Activated CD4-positive, alpha-beta memory T cell treated with anti-CD3 and anti-CD28 coated beads for 36 hours (primary cell): Measurements from ENCODE around the gene DEDD2. TPM values are rescaled to one million over a fixed set of nuclear protein-coding genes. Genes with fewer than 3 reads are reported as not detected.
A peak's percentile ranks its signal among the peaks of the same experiment; 100 is the strongest.

ENCODE experiments used
- CTCF ChIA-PET: fragments of 350-600 bp; sonication (Branson Sonifier 250); formaldehyde crosslinking; loops from one replicate; lab custom pipeline; 2021; ENCODE audit warnings: antibody characterized with exemption, inconsistent platforms; lab: Charles Lee
- POLR2A ChIA-PET: fragments of 350-600 bp; sonication (Branson Sonifier 250); formaldehyde crosslinking; loops from one replicate; lab custom pipeline; 2021; ENCODE audit warnings: antibody characterized with exemption; lab: Charles Lee
- DNase-seq: peaks from one replicate; pipeline ENCODE4 v3.0.0-alpha.2; 2020
- H3K27ac Mint-ChIP-seq: one replicate; pipeline ENCODE4 v1.8.0; 2021; ENCODE audit warnings: mixed read lengths
- H3K27me3 Mint-ChIP-seq: one replicate; pipeline ENCODE4 v1.8.0; 2021; ENCODE audit warnings: mixed read lengths
- H3K36me3 Mint-ChIP-seq: one replicate; pipeline ENCODE4 v1.8.0; 2021; ENCODE audit warnings: mixed read lengths
- H3K4me1 Mint-ChIP-seq: one replicate; pipeline ENCODE4 v1.8.0; 2021; ENCODE audit warnings: low read depth, mixed read lengths
- H3K4me3 Mint-ChIP-seq: one replicate; pipeline ENCODE4 v1.8.0; 2021; ENCODE audit warnings: mild to moderate bottlenecking, mixed read lengths
- H3K9me3 Mint-ChIP-seq: one replicate; pipeline ENCODE4 v1.8.0; 2021; ENCODE audit warnings: mixed read lengths
- intact Hi-C: fragments of 100-400 bp; cut with micrococcal nuclease; formaldehyde crosslinking; loops from one replicate; pipeline ENCODE4 v1.15.1; 2023
- total RNA-seq, 2 experiments: library from RNA; stranded (reverse); gene quantifications; one replicate each; pipeline ENCODE4 v1.2.3, GENCODE V29; 2021

Gene DEDD2
- total RNA-seq, 2 experiments from 2014 or later, result 31.3 to 33.4 TPM

DNA sequence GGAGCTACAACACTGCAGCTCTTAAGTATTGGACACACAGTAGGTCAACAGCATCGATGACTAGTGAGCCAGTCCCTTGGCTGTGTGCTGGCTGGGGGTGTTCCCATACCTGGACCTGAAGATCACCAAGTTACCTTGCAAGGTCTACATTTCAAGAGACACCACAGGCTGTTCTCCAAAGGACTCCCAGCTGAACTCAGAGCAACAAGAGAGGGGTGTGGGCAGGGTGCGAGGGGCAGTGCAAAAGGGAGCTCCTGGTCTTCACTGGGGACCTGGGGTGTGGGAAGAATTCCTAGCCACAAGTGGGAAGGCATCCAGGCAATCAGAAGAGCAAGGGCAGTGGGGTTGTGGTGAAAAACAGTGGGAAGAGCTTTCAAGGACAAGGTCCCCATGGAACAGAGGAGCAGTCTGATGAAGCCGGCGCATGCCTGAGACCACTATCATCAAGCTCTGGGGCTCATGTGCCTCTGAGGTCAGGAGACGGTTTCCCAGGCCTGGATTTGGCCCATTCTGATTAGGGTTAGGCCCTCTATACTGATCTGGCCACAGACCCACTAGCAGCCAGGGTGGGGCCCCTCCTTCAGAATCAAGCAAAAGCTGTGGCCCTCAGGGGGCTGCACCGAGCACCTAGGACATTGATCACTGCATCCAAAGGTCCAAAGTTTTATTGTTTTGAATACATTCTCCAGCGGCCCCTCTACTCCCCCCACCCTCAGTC lies 29.6 kb upstream of the DEDD2 start:
- peak overlapping the region; percentile 4 for H3K27ac Mint-ChIP-seq
- CTCF ChIA-PET, result interaction anchor here (0.9 to 8.8 kb wide), 4 partner anchors 30 to 139 kb away, joined by 3 to 107 read pairs (median 4); no protein-coding TSS in a partner anchor

DNA sequence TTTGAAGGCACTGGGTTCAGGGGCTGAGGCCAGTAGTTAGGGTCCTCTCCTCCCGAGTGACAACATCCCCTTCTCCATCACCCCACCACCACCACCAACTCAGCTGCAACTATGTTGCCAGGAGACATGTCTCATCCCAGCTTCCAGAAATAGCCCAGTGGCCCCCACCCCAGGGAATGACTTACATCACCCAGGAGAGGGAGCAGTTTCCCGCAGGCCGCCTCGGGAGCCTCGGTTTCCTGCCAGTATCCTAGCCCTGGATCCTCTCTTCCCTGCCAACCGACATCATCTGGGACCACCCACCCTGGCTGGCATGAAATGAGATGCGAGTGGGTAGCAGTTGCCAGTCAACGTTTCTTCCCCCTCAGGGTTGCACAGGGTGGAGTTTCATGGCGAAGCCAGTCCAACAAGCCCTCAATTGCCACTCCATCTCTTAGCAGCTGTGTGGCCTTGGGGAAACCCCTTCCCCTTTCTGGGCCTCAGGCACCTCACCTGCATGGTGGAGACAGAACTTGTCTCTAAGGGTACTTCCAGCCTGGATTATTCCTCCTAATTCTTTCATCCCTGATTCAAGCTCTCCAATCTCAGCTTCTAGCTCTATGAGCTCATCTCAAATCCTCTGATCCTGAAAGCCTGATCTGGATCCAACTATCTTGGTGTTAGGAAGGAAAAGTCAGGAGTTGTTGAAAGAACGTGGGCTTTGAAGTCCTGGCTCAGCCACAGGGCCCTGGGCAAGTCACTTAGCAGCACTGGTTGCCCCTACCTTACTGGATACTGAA lies 28.9 kb upstream of the DEDD2 start:
- Mint-ChIP-seq H3K9me3 (no peaks in the 10 kb centered on the region), H3K36me3 (peaks cover 2% of the 10 kb centered on the region), H3K4me3 (no peak overlapping the region), H3K27me3 (no peaks in the 10 kb centered on the region), H3K27ac (no peak overlapping the region), H3K4me1 (peaks cover 36% of the 10 kb centered on the region)
- intact Hi-C loops, result no loop called here
- ChIA-PET CTCF (interaction anchor here (0.6 to 8.8 kb wide), 6 partner anchors 31 to 372 kb away, joined by 3 to 107 read pairs (median 4); no protein-coding TSS in a partner anchor), POLR2A (interaction anchor here (1.1 to 1.7 kb wide), 4 partner anchors 16 to 32 kb away, joined by 3 to 7 read pairs (median 3); no protein-coding TSS in a partner anchor)
- DNase-seq, result no peak

More for the DNA sequence above, 29.6 kb upstream of the DEDD2 start:
- no peak for DNase-seq
- Mint-ChIP-seq H3K27me3 (no peaks in the 10 kb centered on the region), H3K4me3 (no peak overlapping the region), H3K36me3 (peaks cover 4% of the 10 kb centered on the region), H3K4me1 (peaks cover 40% of the 10 kb centered on the region), H3K9me3 (no peaks in the 10 kb centered on the region)
- intact Hi-C loops, result no loop called here
- POLR2A ChIA-PET, result interaction anchor here (1.2 to 1.7 kb wide), 3 partner anchors 17 to 31 kb away, joined by 3 to 7 read pairs (median 3); no protein-coding TSS in a partner anchor

GRCh38 chr19:42245231-42245630 lies 27.8 kb upstream of the DEDD2 start:
- Mint-ChIP-seq H3K9me3 (no peaks in the 10 kb centered on the region), H3K4me3 (peak overlapping the region; percentile 92), H3K4me1 (peaks cover 37% of the 10 kb centered on the region), H3K27ac (peak overlapping the region; percentile 94), H3K27me3 (no peaks in the 10 kb centered on the region), H3K36me3 (peaks cover 2% of the 10 kb centered on the region)
- intact Hi-C loops, result no loop called here
- no peak for DNase-seq
- CTCF ChIA-PET, result interaction anchor here (0.8 to 8.8 kb wide), 7 partner anchors 25 to 113 kb away, joined by 3 to 107 read pairs (median 5); partner anchors contain the start of genes CIC, POU2F2 and ZNF526
- POLR2A ChIA-PET, result interaction anchor here (1.1 to 2.2 kb wide), 3 partner anchors 25 to 37 kb away, joined by 3 to 7 read pairs (median 3); no protein-coding TSS in a partner anchor

- H3K27me3 Mint-ChIP-seq, result no peaks in the 10 kb centered on the region
- peak overlapping the region; percentile 92 for H3K4me3 Mint-ChIP-seq
- H3K36me3 Mint-ChIP-seq, result peaks cover 6% of the 10 kb centered on the region
- H3K9me3 Mint-ChIP-seq, result no peaks in the 10 kb centered on the region
- DNase-seq, result peak; percentile 96
- peaks cover 42% of the 10 kb centered on the region for H3K4me1 Mint-ChIP-seq
- ChIA-PET POLR2A (interaction anchor here (1.1 to 2.2 kb wide), 3 partner anchors 10 to 38 kb away, joined by 3 to 7 read pairs (median 4); no protein-coding TSS in a partner anchor), CTCF (interaction anchor here (0.9 to 8.8 kb wide), 5 partner anchors 25 to 52 kb away, joined by 5 to 107 read pairs (median 6); partner anchors contain the start of genes CIC and ZNF526)
- intact Hi-C loops, result loop anchor here (1.0 kb wide), 3 partner anchors 11 to 81 kb away; partner anchors contain the start of genes ERF and MEGF8
- peak overlapping the region; percentile 94 for H3K27ac Mint-ChIP-seq
These were observed 27.1 kb upstream of the DEDD2 start for GRCh38 chr19:42244347-42245220.

GRCh38 chr19:42242512-42243409 lies 25.3 kb upstream of the DEDD2 start, which contains the start of gene GSK3A:
Gene GSK3A (minus strand): TSS chr19:42242602. CDS start chr19:42242465, 137 bp downstream.
- Mint-ChIP-seq H3K27me3 (no peaks in the 10 kb centered on the region), H3K4me3 (peak within 1 kb of the TSS; percentile 92), H3K4me1 (peaks cover 49% of the 10 kb centered on the region), H3K9me3 (no peaks in the 10 kb centered on the region), H3K36me3 (peaks cover 12% of the 10 kb centered on the region), H3K27ac (peak within 1 kb of the TSS; percentile 94)
- ChIA-PET CTCF (interaction anchor here (0.6 to 8.8 kb wide), 17 partner anchors 9 to 177 kb away, joined by 3 to 107 read pairs (median 4); partner anchors contain the start of genes PAFAH1B3, POU2F2 and ZNF526), POLR2A (interaction anchor here (0.5 to 2.1 kb wide), 15 partner anchors 9 to 847 kb away, joined by 3 to 10 read pairs (median 4); partner anchors contain the start of genes DEDD2, PAFAH1B3, POU2F2 and PRR19)
- intact Hi-C loops, result loop anchor here (1.0 to 2.0 kb wide), 7 partner anchors 22 to 134 kb away; partner anchors contain the start of genes DEDD2 and ZNF526
- DNase-seq, result peak; percentile 97

DNA sequence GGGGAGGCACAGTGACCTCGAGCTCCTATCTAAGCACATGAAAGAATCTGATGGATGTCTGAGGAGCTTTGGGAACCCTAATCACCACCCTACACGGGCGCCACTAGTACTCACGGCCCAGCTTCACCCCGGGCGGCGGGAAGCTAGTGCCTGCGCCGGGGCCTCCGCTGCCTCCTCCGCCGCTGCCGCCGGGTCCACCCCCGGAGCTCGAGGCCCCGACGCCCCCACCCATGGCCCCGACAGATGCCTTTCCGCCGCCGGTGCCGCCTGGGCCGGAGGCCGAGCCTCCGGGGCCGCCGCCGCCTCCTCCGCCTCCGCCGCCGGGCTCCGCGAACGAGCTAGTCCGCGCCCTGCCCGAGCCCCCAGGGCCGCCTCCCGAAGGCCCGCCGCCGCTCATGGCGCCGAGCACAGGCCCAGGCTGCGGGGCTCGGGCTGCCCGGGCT lies 24.6 kb upstream of the DEDD2 start:
- intact Hi-C loops, result loop anchor here (2.0 kb wide), 3 partner anchors 25 to 133 kb away; partner anchors contain the start of gene DEDD2

GRCh38 chr19:42241279-42241678 lies 23.8 kb upstream of the DEDD2 start:
- ChIA-PET CTCF (interaction anchor here (1.0 to 8.8 kb wide), 6 partner anchors 17 to 132 kb away, joined by 4 to 107 read pairs (median 9); partner anchors contain the start of gene ZNF526), POLR2A (interaction anchor here (0.8 to 2.1 kb wide), 7 partner anchors 8 to 109 kb away, joined by 3 to 10 read pairs (median 5); partner anchors contain the start of genes DEDD2, ERF and POU2F2)
- DNase-seq, result no peak
- no peaks in the 10 kb centered on the region for H3K27me3 Mint-ChIP-seq
- no peaks in the 10 kb centered on the region for H3K9me3 Mint-ChIP-seq
- peaks cover 20% of the 10 kb centered on the region for H3K36me3 Mint-ChIP-seq
- peaks cover 44% of the 10 kb centered on the region for H3K4me1 Mint-ChIP-seq
- intact Hi-C loops, result no loop called here
- H3K27ac Mint-ChIP-seq, result peak overlapping the region; percentile 84
- peak overlapping the region; percentile 90 for H3K4me3 Mint-ChIP-seq

More for the DNA sequence above, 24.6 kb upstream of the DEDD2 start:
- Mint-ChIP-seq H3K36me3 (peaks cover 12% of the 10 kb centered on the region), H3K4me3 (peak overlapping the region; percentile 90), H3K9me3 (no peaks in the 10 kb centered on the region), H3K27ac (peak overlapping the region; percentile 84), H3K4me1 (peaks cover 48% of the 10 kb centered on the region), H3K27me3 (no peaks in the 10 kb centered on the region)
- no peak for DNase-seq
- ChIA-PET CTCF (interaction anchor here (0.6 to 8.8 kb wide), 14 partner anchors 10 to 133 kb away, joined by 3 to 107 read pairs (median 4); partner anchors contain the start of genes PAFAH1B3, POU2F2 and ZNF526), POLR2A (interaction anchor here (0.7 to 2.1 kb wide), 11 partner anchors 9 to 110 kb away, joined by 3 to 10 read pairs (median 5); partner anchors contain the start of genes DEDD2, ERF, POU2F2 and ZNF526)

DNA sequence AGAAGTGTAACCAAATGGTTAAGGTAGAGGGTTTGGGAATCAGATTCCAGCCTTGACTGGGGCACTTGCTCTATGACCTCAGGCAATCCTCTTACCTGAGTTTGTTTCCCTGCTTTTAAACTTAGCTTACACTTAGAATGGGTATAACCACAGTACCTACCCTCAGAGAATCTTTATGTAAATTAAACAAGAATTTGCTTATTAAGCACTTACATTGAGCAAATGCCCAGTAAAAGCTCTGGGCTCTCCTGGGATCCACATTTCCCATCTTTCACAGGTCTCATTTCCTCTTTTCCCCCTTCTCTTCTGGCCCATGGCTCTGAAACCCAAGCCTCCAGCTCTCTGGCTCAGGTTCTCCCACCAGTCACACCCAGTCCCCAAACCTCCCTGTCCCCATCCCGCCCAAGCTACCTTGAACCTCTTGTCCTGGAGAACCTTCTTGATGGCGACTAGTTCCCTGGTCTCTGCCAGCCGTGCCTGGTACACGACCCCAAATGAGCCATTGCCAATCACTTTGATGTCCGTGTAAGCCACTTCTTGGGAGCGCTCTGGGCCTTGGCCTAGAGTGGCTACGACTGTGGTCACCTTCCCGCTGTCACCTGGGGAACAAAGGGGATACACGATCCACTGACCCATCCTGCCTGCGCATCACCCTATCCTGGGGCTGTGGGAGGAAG lies 22.2 kb upstream of the DEDD2 start:
- intact Hi-C loops, result no loop called here
- Mint-ChIP-seq H3K36me3 (peaks cover 34% of the 10 kb centered on the region), H3K4me1 (peaks cover 36% of the 10 kb centered on the region), H3K4me3 (no peak overlapping the region), H3K27me3 (no peaks in the 10 kb centered on the region), H3K27ac (peak overlapping the region; percentile 38), H3K9me3 (no peaks in the 10 kb centered on the region)
- ChIA-PET CTCF (interaction anchor here (0.8 to 8.8 kb wide), 4 partner anchors 20 to 130 kb away, joined by 3 to 107 read pairs (median 8); partner anchors contain the start of gene ZNF526), POLR2A (interaction anchor here (1.2 kb wide), 1 partner anchor 13 kb away, joined by 3 read pairs; no protein-coding TSS in a partner anchor)
- no peak for DNase-seq

GRCh38 chr19:42235181-42235580 lies 17.7 kb upstream of the DEDD2 start:
- peaks cover 46% of the 10 kb centered on the region for H3K36me3 Mint-ChIP-seq
- intact Hi-C loops, result no loop called here
- no peak overlapping the region for H3K4me3 Mint-ChIP-seq
- H3K9me3 Mint-ChIP-seq, result no peaks in the 10 kb centered on the region
- POLR2A ChIA-PET, result interaction anchor here (0.6 to 1.2 kb wide), 2 partner anchors 11 to 132 kb away, joined by 3 to 4 read pairs; no protein-coding TSS in a partner anchor
- no peak for DNase-seq
- H3K27ac Mint-ChIP-seq, result no peak overlapping the region
- H3K27me3 Mint-ChIP-seq, result no peaks in the 10 kb centered on the region
- CTCF ChIA-PET, result interaction anchor here (2.8 kb wide), 1 partner anchor 45 kb away, joined by 9 read pairs; no protein-coding TSS in a partner anchor
- peaks cover 17% of the 10 kb centered on the region for H3K4me1 Mint-ChIP-seq
